Measurements from ENCODE around the gene ACAN.

ACAN gene

GRCh38 chr15:88803241-88803919 is at the start of gene ACAN:
TSS of gene ACAN (plus strand) at chr15:88803436. CDS start at chr15:88836207, 32,771 bp downstream.
- DNase-seq, result no peak

- DNase-seq, result no peak
Measured at GRCh38 chr15:88756521-88756920, 46.7 kb upstream of the ACAN start.

GRCh38 chr15:88756921-88757320 is 46.3 kb upstream of the ACAN start:
- DNase-seq, result no peak

- DNase-seq, result no peak
Measured at GRCh38 chr15:88759872-88760271, 43.4 kb upstream of the ACAN start.

- no peak for DNase-seq
Measured at GRCh38 chr15:88764448-88764847, 38.8 kb upstream of the ACAN start.

- DNase-seq, result no peak
Measured at GRCh38 chr15:88765212-88765611, 38.0 kb upstream of the ACAN start.

GRCh38 chr15:88769161-88769971 is 33.9 kb upstream of the ACAN start:
- DNase-seq, result no peak

- DNase-seq, result no peak
Measured at GRCh38 chr15:88775776-88776175, 27.5 kb upstream of the ACAN start.

GRCh38 chr15:88776646-88777045 is 26.6 kb upstream of the ACAN start:
- no peak for DNase-seq

- DNase-seq, result no peak
Measured at GRCh38 chr15:88779944-88780343, 23.3 kb upstream of the ACAN start.

GRCh38 chr15:88782465-88782864 is 20.8 kb upstream of the ACAN start:
- DNase-seq, result no peak

- no peak for DNase-seq
Measured at GRCh38 chr15:88785217-88785616, 18.0 kb upstream of the ACAN start.

- DNase-seq, result no peak
Measured at GRCh38 chr15:88788036-88788435, 15.2 kb upstream of the ACAN start.

GRCh38 chr15:88788816-88789215 is 14.4 kb upstream of the ACAN start:
- no peak for DNase-seq

- DNase-seq, result no peak
Measured at GRCh38 chr15:88790486-88790885, 12.8 kb upstream of the ACAN start.

GRCh38 chr15:88791637-88792036 is 11.6 kb upstream of the ACAN start:
- DNase-seq, result no peak

- no peak for DNase-seq
Measured at GRCh38 chr15:88792342-88793282, 10.6 kb upstream of the ACAN start.

GRCh38 chr15:88794001-88794400 is 9.2 kb upstream of the ACAN start:
- DNase-seq, result no peak

- no peak for DNase-seq
Measured at GRCh38 chr15:88797663-88798339, 5.4 kb upstream of the ACAN start.

- DNase-seq, result no peak
Measured at GRCh38 chr15:88799341-88799740, 3.9 kb upstream of the ACAN start.

GRCh38 chr15:88800026-88800425 is 3.2 kb upstream of the ACAN start:
- DNase-seq, result no peak

- DNase-seq, result no peak
Measured at GRCh38 chr15:88800738-88801137, 2.5 kb upstream of the ACAN start.
